CD4-positive, alpha-beta memory T cell (primary cell): ENCODE results near the gene IRF9. TPM values are rescaled to one million over a fixed set of nuclear protein-coding genes. Genes with fewer than 3 reads are reported as not detected.
A peak's percentile ranks its signal among the peaks of the same experiment; 100 is the strongest.

Experiments used
- CTCF ChIA-PET: fragments of 350-600 bp; sonication (Branson Sonifier 250); formaldehyde crosslinking; loops from one replicate; lab custom pipeline; 2021; ENCODE audit warnings: inconsistent platforms; ENCODE audit not compliant: partially characterized antibody; lab: Charles Lee
- POLR2A ChIA-PET: fragments of 350-600 bp; sonication (Branson Sonifier 250); formaldehyde crosslinking; loops from one replicate; lab custom pipeline; 2021; ENCODE audit not compliant: partially characterized antibody; lab: Charles Lee
- DNase-seq, 5 donors: peaks; one replicate each; pipeline versions ENCODE4 v3.0.0 to v3.0.0-alpha.2; 2020 to 2022; ENCODE audit warnings: mixed read lengths in 1 of 5
- H3K27ac ChIP-seq: one replicate; pipeline ENCODE4 v1.7.0; 2013; ENCODE audit warnings: low read depth, low read length
- H3K27me3 ChIP-seq: 2 replicates; pipeline ENCODE4 v1.7.0; 2013; ENCODE audit warnings: mild to moderate bottlenecking, low read length, moderate library complexity; ENCODE audit not compliant: insufficient read depth
- H3K36me3 ChIP-seq: 2 replicates; pipeline ENCODE4 v1.7.0; 2013; ENCODE audit warnings: mild to moderate bottlenecking, low read length, moderate library complexity; ENCODE audit not compliant: insufficient read depth
- H3K4me1 ChIP-seq: 2 replicates; pipeline ENCODE4 v1.7.0; 2013; ENCODE audit warnings: mild to moderate bottlenecking, low read length, moderate library complexity; ENCODE audit not compliant: insufficient read depth
- H3K4me3 ChIP-seq, 2 donors: one replicate each; pipeline ENCODE4 v1.7.0; 2013; ENCODE audit warnings: low read length in 2 of 2, mild to moderate bottlenecking in 1 of 2
- H3K9me3 ChIP-seq, 2 donors: one replicate each; pipeline ENCODE4 v1.7.0; 2013; ENCODE audit warnings: low read length in 2 of 2, control low read depth in 1 of 2; ENCODE audit not compliant: control insufficient read depth in 1 of 2
- H3K27ac Mint-ChIP-seq, 7 donors: one replicate each; pipeline ENCODE4 v1.8.0; 2020 to 2021; ENCODE audit warnings: mixed read lengths in 7 of 7, mild to moderate bottlenecking in 6 of 7, inconsistent platforms in 3 of 7, moderate library complexity in 3 of 7
- H3K27me3 Mint-ChIP-seq, 2 donors: one replicate each; pipeline ENCODE4 v1.8.0; 2020 to 2021; ENCODE audit warnings: mixed read lengths in 2 of 2
- H3K36me3 Mint-ChIP-seq, 2 donors: one replicate each; pipeline ENCODE4 v1.8.0; 2020 to 2021; ENCODE audit warnings: mixed read lengths in 2 of 2, inconsistent platforms in 1 of 2, mild to moderate bottlenecking in 1 of 2
- H3K4me1 Mint-ChIP-seq, 4 donors: one replicate each; pipeline ENCODE4 v1.8.0; 2020 to 2021; ENCODE audit warnings: mixed read lengths in 4 of 4, mild to moderate bottlenecking in 1 of 4
- H3K4me3 Mint-ChIP-seq, 8 donors: one replicate each; pipeline ENCODE4 v1.8.0; 2020 to 2021; ENCODE audit warnings: mixed read lengths in 8 of 8, mild to moderate bottlenecking in 7 of 8, moderate library complexity in 6 of 8, inconsistent platforms in 3 of 8
- H3K9me3 Mint-ChIP-seq, 8 donors: one replicate each; pipeline ENCODE4 v1.8.0; 2020 to 2021; ENCODE audit warnings: mixed read lengths in 8 of 8, mild to moderate bottlenecking in 5 of 8, inconsistent platforms in 3 of 8, moderate library complexity in 1 of 8
- intact Hi-C: fragments of 100-400 bp; cut with micrococcal nuclease; formaldehyde crosslinking; loops from one replicate; pipeline ENCODE4 v1.15.1; 2023
- polyA plus RNA-seq, 2 donors: library from polyadenylated mRNA; unstranded; fragments of 300-500 nt; fragmentation: Illumina TruSeq; gene quantifications; one replicate each; pipeline ENCODE4 v1.2.3, GENCODE V29; 2021
- total RNA-seq, 2 experiments: library from RNA; stranded (reverse); gene quantifications; one replicate each; pipeline ENCODE4 v1.2.3, GENCODE V29; 2021

Gene IRF9
- total and polyA plus RNA-seq, 4 experiments from 2014 or later, result 59.3 to 157 (median 137) TPM

DNA sequence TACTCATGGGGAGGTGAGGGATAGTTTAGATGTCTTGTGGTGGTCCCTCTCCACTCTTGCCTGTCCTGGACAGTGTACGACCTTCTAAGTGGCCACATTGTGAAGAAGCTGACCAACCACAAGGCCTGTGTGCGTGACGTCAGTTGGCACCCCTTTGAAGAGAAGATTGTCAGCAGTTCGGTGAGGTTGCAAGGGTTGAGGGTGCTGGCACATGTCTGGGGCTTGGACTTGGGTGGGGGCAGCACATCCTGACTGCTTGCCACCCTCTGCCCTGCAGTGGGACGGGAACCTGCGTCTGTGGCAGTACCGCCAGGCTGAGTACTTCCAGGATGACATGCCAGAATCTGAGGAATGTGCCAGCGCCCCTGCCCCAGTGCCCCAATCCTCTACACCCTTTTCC is 38.2 kb upstream of the IRF9 start:
- CTCF ChIA-PET, result no interaction called here

DNA sequence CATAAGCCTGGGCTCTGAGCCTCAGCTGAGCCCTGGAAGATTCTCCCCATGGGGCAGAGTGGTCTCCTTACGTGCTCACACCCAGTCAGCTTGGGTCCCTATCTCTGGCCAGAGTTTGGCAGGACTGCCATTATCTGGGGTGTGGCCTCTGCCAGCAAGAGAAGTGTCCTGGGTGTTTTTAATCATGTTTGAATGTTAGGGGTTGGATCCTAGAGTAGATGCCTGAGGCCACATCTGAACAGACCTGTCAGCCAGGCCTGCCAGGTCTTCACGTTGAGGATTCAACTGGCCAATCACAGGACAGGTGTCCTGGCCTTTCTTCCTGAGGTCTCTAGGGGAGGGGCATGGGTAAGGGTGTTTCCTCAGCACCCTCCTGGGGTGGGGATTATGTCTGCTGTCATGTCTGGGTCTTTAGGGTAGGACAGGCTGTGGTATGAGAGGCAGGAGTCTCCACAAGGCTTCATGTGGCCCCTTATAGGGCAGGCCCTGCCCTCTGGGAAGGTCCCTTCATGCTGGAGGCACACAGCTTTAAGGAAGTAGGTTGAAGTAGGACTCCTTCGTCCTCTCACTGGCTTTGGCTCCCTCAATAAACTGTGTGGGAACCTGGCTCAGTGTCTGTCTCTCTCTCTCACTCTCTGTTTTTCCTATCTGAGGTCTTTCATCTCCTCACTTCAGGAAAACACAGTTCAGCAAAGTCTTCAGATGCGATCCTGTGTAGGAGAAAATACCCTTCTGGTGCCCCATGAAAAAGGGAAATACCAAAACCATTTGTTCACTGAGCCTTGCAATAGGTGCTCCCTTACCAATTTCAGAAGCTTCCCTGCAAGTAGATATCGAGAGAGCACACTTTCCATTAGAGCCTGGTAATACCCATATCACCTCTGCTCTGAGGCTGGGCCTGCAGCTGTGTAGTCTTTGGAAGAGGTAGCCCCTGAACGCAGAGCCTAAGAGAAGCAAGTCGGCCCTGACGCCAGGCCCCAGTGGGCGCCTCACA is 37.3 kb upstream of the IRF9 start:
- Mint-ChIP-seq H3K4me1 (peaks cover 2 to 6% (median 4%) of the 10 kb centered on the region in 4 donors), H3K27ac (peak overlapping the region in 5 of 7 donors; percentile 9 to 61 (median 51)), H3K36me3 (peaks cover 43 to 44% of the 10 kb centered on the region in 2 donors), H3K4me3 (no peak overlapping the region), H3K9me3 (no peaks in the 10 kb centered on the region), H3K27me3 (no peaks in the 10 kb centered on the region)
- Histone ChIP-seq H3K4me1 (no peaks in the 10 kb centered on the region), H3K27me3 (no peaks in the 10 kb centered on the region), H3K9me3 (no peaks in the 10 kb centered on the region), H3K36me3 (peaks cover 47% of the 10 kb centered on the region), H3K27ac (no peak overlapping the region), H3K4me3 (no peak overlapping the region)
- DNase-seq, result no peak
- ChIA-PET POLR2A (interaction anchor here (1.3 to 1.6 kb wide), 3 partner anchors 9 to 12 kb away, joined by 4 to 5 read pairs (median 4); partner anchors contain the start of gene PSME1), CTCF (interaction anchor here (1.3 to 3.7 kb wide), 3 partner anchors 13 to 184 kb away, joined by 4 to 14 read pairs (median 6); partner anchors contain the start of genes CIDEB and PSME1)
- intact Hi-C loops, result no loop called here

More for the DNA sequence above, 38.2 kb upstream of the IRF9 start:
- H3K9me3 Mint-ChIP-seq, result no peaks in the 10 kb centered on the region
- H3K4me3 Mint-ChIP-seq, result no peak overlapping the region
- Histone ChIP-seq H3K4me3 (no peak overlapping the region), H3K9me3 (no peaks in the 10 kb centered on the region), H3K36me3 (peaks cover 55% of the 10 kb centered on the region), H3K27me3 (no peaks in the 10 kb centered on the region), H3K4me1 (no peaks in the 10 kb centered on the region), H3K27ac (no peak overlapping the region)
- H3K36me3 Mint-ChIP-seq, result peaks cover 51% of the 10 kb centered on the region in 2 donors
- peaks cover 4 to 12% (median 7%) of the 10 kb centered on the region in 4 donors for H3K4me1 Mint-ChIP-seq
- POLR2A ChIA-PET, result no interaction called here
- peak overlapping the region in 2 of 7 donors; percentile 44 to 48 for H3K27ac Mint-ChIP-seq
- intact Hi-C loops, result no loop called here
- H3K27me3 Mint-ChIP-seq, result no peaks in the 10 kb centered on the region
- DNase-seq, result no peak

DNA sequence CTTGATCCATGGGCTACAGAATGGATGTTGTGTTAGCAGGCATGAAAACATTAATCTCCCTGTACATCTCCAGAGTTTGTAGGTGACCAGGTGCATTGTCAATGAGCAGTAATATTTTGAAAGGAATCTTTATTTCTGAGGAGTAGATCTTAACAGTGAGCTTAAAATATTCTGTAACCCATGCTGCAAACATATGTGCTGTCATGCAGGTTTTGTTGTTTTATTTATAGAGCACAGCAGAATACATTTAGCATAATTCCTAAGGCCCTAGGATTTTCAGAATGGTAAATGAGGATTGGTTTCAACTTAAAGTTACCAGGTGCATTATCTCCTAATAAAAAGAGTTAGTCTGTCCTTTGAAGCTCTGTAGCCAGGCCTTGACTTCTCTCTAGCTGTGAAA is 34.1 kb upstream of the IRF9 start:
- H3K27ac Mint-ChIP-seq, result peak overlapping the region in 1 of 7 donors; percentile 57
- no peak overlapping the region for H3K27ac ChIP-seq
- CTCF ChIA-PET, result interaction anchor here (0.9 to 3.7 kb wide), 3 partner anchors 11 to 74 kb away, joined by 3 to 14 read pairs (median 7); no protein-coding TSS in a partner anchor
- H3K36me3 Mint-ChIP-seq, result peaks cover 20 to 21% of the 10 kb centered on the region in 2 donors
- no peaks in the 10 kb centered on the region for H3K27me3 Mint-ChIP-seq
- H3K4me3 ChIP-seq, result no peak overlapping the region
- POLR2A ChIA-PET, result interaction anchor here (1.1 to 16.1 kb wide), 4 partner anchors 9 to 20 kb away, joined by 3 to 347 read pairs (median 8); partner anchors contain the start of genes DCAF11, EMC9, NRL and PSME1
- peaks cover 19% of the 10 kb centered on the region for H3K36me3 ChIP-seq
- H3K4me1 Mint-ChIP-seq, result peaks cover 3 to 13% (median 8%) of the 10 kb centered on the region in 4 donors
- DNase-seq, result no peak
- H3K4me3 Mint-ChIP-seq, result no peak overlapping the region
- H3K9me3 ChIP-seq, result no peaks in the 10 kb centered on the region
- intact Hi-C loops, result no loop called here
- no peaks in the 10 kb centered on the region for H3K27me3 ChIP-seq
- H3K4me1 ChIP-seq, result peaks cover 4% of the 10 kb centered on the region
- H3K9me3 Mint-ChIP-seq, result no peaks in the 10 kb centered on the region

DNA sequence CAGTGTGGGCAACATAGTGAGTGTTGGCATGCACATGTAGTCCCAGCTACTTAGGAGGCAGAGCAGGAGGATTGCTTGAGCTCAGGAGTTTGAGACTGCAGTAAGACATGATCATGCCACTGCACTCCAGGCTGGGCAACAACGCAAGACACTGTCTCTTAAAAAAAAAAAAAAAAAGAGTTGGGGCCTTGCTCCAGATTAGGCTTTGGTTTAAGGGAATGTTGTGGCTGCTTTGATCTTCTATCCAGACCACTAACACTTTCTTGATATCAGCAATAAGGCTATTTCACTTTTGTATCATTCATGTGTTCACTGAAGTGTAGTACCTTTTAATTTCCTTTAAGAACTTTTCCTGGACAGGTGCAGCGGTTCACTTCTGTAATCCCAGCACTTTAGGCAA is 33.4 kb upstream of the IRF9 start:
- H3K9me3 ChIP-seq, result no peaks in the 10 kb centered on the region
- Mint-ChIP-seq H3K9me3 (peaks cover 0 to 2% (median 0%) of the 10 kb centered on the region in 8 donors), H3K4me1 (peaks cover 10 to 20% (median 13%) of the 10 kb centered on the region in 4 donors), H3K27me3 (no peaks in the 10 kb centered on the region), H3K4me3 (no peak overlapping the region), H3K36me3 (peaks cover 15 to 18% of the 10 kb centered on the region in 2 donors), H3K27ac (peak overlapping the region in 1 of 7 donors; percentile 29)
- H3K27me3 ChIP-seq, result no peaks in the 10 kb centered on the region
- ChIA-PET POLR2A (interaction anchor here (1.1 to 16.1 kb wide), 4 partner anchors 8 to 20 kb away, joined by 3 to 347 read pairs (median 8); partner anchors contain the start of genes DCAF11, EMC9, NRL and PSME1), CTCF (interaction anchor here (0.9 kb wide), 1 partner anchor 11 kb away, joined by 7 read pairs; no protein-coding TSS in a partner anchor)
- H3K36me3 ChIP-seq, result peaks cover 14% of the 10 kb centered on the region
- peaks cover 11% of the 10 kb centered on the region for H3K4me1 ChIP-seq
- H3K27ac ChIP-seq, result no peak overlapping the region
- intact Hi-C loops, result no loop called here
- DNase-seq, result no peak
- H3K4me3 ChIP-seq, result no peak overlapping the region

DNA sequence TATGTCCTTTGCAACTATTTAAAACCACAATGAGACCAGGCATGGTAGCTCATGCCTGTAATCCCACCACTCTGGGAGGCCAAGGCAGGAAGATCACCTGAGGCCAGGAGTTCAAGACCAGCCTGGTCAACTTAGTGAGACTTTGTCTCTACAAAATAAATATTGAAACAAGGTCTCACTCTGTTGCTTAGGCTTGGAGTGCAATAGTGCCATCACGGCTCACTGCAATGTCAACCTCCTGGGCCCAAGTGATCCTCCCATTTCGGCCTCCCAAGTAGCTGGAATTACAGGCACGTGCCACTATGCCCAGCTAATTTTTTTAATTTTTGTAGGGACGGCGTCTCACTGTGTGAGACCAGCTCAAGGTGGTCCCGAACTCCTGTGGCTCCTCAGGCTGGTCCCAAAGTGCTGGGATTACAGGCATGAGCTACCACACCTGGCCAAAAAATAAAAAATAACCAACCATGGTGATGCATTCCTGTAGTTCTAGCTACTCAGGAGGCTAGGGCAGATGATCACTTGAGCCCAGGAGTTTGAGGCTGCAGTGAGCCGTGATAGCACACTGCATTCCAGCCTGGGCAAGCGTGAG is 31.6 kb upstream of the IRF9 start:
- Histone ChIP-seq H3K27me3 (no peaks in the 10 kb centered on the region), H3K4me3 (no peak overlapping the region), H3K36me3 (no peaks in the 10 kb centered on the region), H3K9me3 (no peaks in the 10 kb centered on the region), H3K27ac (no peak overlapping the region), H3K4me1 (peaks cover 17% of the 10 kb centered on the region)
- Mint-ChIP-seq H3K9me3 (peaks cover 0 to 2% (median 0%) of the 10 kb centered on the region in 8 donors), H3K27ac (no peak overlapping the region), H3K4me1 (peaks cover 16 to 26% (median 18%) of the 10 kb centered on the region in 4 donors), H3K4me3 (no peak overlapping the region), H3K27me3 (no peaks in the 10 kb centered on the region), H3K36me3 (peaks cover 3% of the 10 kb centered on the region in 2 donors)
- POLR2A ChIA-PET, result interaction anchor here (16.1 kb wide), 1 partner anchor 12 kb away, joined by 347 read pairs; the partner anchor contains the start of genes DCAF11 and NRL
- no peak for DNase-seq
- intact Hi-C loops, result no loop called here
- CTCF ChIA-PET, result interaction anchor here (0.6 to 0.9 kb wide), 2 partner anchors 32 to 68 kb away, joined by 3 read pairs; partner anchors contain the start of gene IRF9

DNA sequence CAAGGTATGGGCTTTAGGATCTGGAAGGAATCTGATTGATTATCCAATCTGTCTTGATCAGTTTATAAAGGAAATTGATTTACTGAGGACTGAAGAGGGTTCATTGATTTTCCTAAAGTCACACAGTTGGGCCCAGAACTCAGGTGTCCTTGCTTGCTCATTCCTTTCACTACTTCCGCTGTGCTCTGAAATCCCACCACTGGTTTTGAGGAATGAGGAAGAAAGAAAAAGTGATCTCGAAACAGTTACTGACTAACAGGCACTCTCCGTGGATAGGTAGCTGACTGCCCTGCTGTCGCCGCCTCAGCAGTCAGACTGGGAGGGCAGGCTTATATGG is 30.7 kb upstream of the IRF9 start, which contains the start of gene FITM1:
TSS of gene FITM1 (plus strand) at position 280 of the 337 bp plus-strand sequence. CDS start 905 bp downstream, outside the sequence.
- Mint-ChIP-seq H3K4me3 (peak within 1 kb of the TSS in 2 of 8 donors; percentile 10 to 48), H3K4me1 (peaks cover 18 to 30% (median 23%) of the 10 kb centered on the region in 4 donors), H3K9me3 (peaks cover 0 to 2% (median 0%) of the 10 kb centered on the region in 8 donors), H3K27ac (peak within 1 kb of the TSS in 6 of 7 donors; percentile 54 to 85 (median 70)), H3K27me3 (no peaks in the 10 kb centered on the region), H3K36me3 (peaks cover under 1% of the 10 kb centered on the region in 2 donors)
- POLR2A ChIA-PET, result interaction anchor here (16.1 kb wide), 1 partner anchor 13 kb away, joined by 347 read pairs; the partner anchor contains the start of genes DCAF11 and NRL
- CTCF ChIA-PET, result interaction anchor here (0.9 kb wide), 1 partner anchor 31 kb away, joined by 3 read pairs; the partner anchor contains the start of gene IRF9
- H3K4me3 ChIP-seq, result no peak within 1 kb of the TSS
- no peak within 1 kb of the TSS for H3K27ac ChIP-seq
- no peak for DNase-seq
- H3K36me3 ChIP-seq, result no peaks in the 10 kb centered on the region
- no peaks in the 10 kb centered on the region for H3K27me3 ChIP-seq
- H3K4me1 ChIP-seq, result peaks cover 21% of the 10 kb centered on the region
- intact Hi-C loops, result no loop called here
- H3K9me3 ChIP-seq, result no peaks in the 10 kb centered on the region
